ENCODE data around the gene FGFR3. TPM values are rescaled to one million over a fixed set of nuclear protein-coding genes. Genes with fewer than 3 reads are reported as not detected.

FGFR3 gene
- total RNA-seq, 1 donor from 2014 or later = 1.0 TPM

GRCh38 chr4:1839282-1839681, 46.2 kb downstream of the FGFR3 start:
- peaks cover 33% of the 10 kb centered on the region for H3K36me3 Mint-ChIP-seq (ENCODE audit: low read depth, unreplicated experiment)
- no peak for TF ChIP-seq CTCF (IDR thresholded peaks at IDR 0.05; ENCODE audit: unreplicated experiment)
- no peak overlapping the region for H3K27ac Mint-ChIP-seq (ENCODE audit: unreplicated experiment)

GRCh38 chr4:1841201-1841886, 48.3 kb downstream of the FGFR3 start:
- H3K27me3 Mint-ChIP-seq (ENCODE audit: unreplicated experiment) = no peaks in the 10 kb centered on the region
- H3K4me1 Mint-ChIP-seq (ENCODE audit: unreplicated experiment) = no peaks in the 10 kb centered on the region
- H3K9me3 Mint-ChIP-seq (ENCODE audit: unreplicated experiment) = no peaks in the 10 kb centered on the region
- no peak overlapping the region for H3K27ac Mint-ChIP-seq (ENCODE audit: unreplicated experiment)
- H3K4me3 Mint-ChIP-seq (ENCODE audit: unreplicated experiment) = peak overlapping the region; percentile 21
- no peak for TF ChIP-seq CTCF (IDR thresholded peaks at IDR 0.05; ENCODE audit: unreplicated experiment)
- DNase-seq (ENCODE audit: low spot score) = no peak
- peaks cover 29% of the 10 kb centered on the region for H3K36me3 Mint-ChIP-seq (ENCODE audit: low read depth, unreplicated experiment)

More at GRCh38 chr4:1839282-1839681, 46.2 kb downstream of the FGFR3 start:
- no peaks in the 10 kb centered on the region for H3K4me1 Mint-ChIP-seq (ENCODE audit: unreplicated experiment)
- H3K4me3 Mint-ChIP-seq (ENCODE audit: unreplicated experiment) = no peak overlapping the region
- no peak for DNase-seq (ENCODE audit: low spot score)
- H3K27me3 Mint-ChIP-seq (ENCODE audit: unreplicated experiment) = no peaks in the 10 kb centered on the region
- no peaks in the 10 kb centered on the region for H3K9me3 Mint-ChIP-seq (ENCODE audit: unreplicated experiment)

GRCh38 chr4:1841887-1842210, 48.8 kb downstream of the FGFR3 start:
- Mint-ChIP-seq H3K9me3 (ENCODE audit: unreplicated experiment) (no peaks in the 10 kb centered on the region), H3K27ac (ENCODE audit: unreplicated experiment) (no peak overlapping the region), H3K36me3 (ENCODE audit: low read depth, unreplicated experiment) (peaks cover 28% of the 10 kb centered on the region), H3K27me3 (ENCODE audit: unreplicated experiment) (no peaks in the 10 kb centered on the region), H3K4me3 (ENCODE audit: unreplicated experiment) (no peak overlapping the region), H3K4me1 (ENCODE audit: unreplicated experiment) (no peaks in the 10 kb centered on the region)
- TF ChIP-seq CTCF (IDR thresholded peaks at IDR 0.05; ENCODE audit: unreplicated experiment) = no peak
- no peak for DNase-seq (ENCODE audit: low spot score)

GRCh38 chr4:1842339-1842895, 49.3 kb downstream of the FGFR3 start:
- no peak overlapping the region for H3K27ac Mint-ChIP-seq (ENCODE audit: unreplicated experiment)
- no peaks in the 10 kb centered on the region for H3K9me3 Mint-ChIP-seq (ENCODE audit: unreplicated experiment)
- DNase-seq (ENCODE audit: low spot score) = no peak
- H3K36me3 Mint-ChIP-seq (ENCODE audit: low read depth, unreplicated experiment) = peaks cover 28% of the 10 kb centered on the region
- H3K4me1 Mint-ChIP-seq (ENCODE audit: unreplicated experiment) = no peaks in the 10 kb centered on the region
- no peak for TF ChIP-seq CTCF (IDR thresholded peaks at IDR 0.05; ENCODE audit: unreplicated experiment)
- no peak overlapping the region for H3K4me3 Mint-ChIP-seq (ENCODE audit: unreplicated experiment)
- no peaks in the 10 kb centered on the region for H3K27me3 Mint-ChIP-seq (ENCODE audit: unreplicated experiment)

- TF ChIP-seq CTCF (IDR thresholded peaks at IDR 0.05; ENCODE audit: unreplicated experiment) = no peak
- Mint-ChIP-seq H3K36me3 (ENCODE audit: low read depth, unreplicated experiment) (peaks cover 28% of the 10 kb centered on the region), H3K4me1 (ENCODE audit: unreplicated experiment) (no peaks in the 10 kb centered on the region), H3K9me3 (ENCODE audit: unreplicated experiment) (no peaks in the 10 kb centered on the region), H3K27ac (ENCODE audit: unreplicated experiment) (no peak overlapping the region), H3K27me3 (ENCODE audit: unreplicated experiment) (no peaks in the 10 kb centered on the region), H3K4me3 (ENCODE audit: unreplicated experiment) (no peak overlapping the region)
- DNase-seq (ENCODE audit: low spot score) = no peak
Observed at GRCh38 chr4:1842993-1843448, 49.9 kb downstream of the FGFR3 start.
